ENCODE results near the gene KCNJ1. TPM values are rescaled to one million over a fixed set of nuclear protein-coding genes. Genes with fewer than 3 reads are reported as not detected.

Gene KCNJ1
- total RNA-seq, 2 experiments from 2014 or later: not detected

DNA sequence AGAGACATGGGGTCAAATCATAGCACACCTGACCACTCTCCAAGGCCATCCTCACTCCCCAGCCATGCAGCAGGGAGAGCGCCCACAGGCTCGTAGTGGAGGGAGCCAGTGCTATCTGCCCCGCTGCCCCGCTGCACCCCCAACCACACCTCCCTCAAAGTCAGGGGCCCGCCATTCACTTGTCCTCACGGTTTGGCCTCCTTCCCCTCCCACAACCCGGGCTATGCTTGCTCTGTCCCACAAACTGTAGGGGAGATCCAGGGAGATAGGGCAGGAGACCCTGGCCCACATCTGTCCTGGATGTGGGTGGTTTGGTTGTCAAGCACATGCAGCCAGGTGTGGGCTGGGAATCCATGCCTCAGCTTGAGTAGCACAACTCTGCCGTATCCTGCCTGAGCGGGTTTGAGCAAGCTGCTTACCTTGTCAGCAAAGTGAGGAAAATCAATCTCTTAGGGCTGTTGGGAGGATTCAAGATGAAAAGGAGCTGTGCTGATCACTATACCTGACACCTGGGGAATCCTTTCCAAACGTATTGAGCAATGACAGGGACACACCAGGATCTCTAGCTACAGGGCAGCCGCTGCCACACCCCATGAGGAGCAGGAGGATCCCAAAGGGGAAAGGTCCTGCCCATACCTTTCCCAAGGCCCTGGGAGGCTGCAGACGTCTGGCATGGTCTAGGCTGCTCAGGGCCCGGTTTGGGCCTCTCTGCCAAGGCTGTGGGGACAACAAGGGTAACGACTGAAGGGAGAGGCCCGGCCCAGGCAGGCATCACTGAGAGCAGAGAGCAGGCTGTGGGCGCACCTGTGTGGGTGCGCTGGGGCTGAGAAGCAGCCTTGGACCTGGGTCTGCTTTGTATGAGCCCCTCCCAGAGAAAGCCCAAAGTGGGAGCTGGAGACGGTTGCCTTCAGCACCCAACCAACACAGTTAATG lies 47.4 kb upstream of the KCNJ1 start:
- Mint-ChIP-seq H3K27me3 (peaks cover 13% of the 10 kb centered on the region), H3K4me1 (ENCODE audit: low read depth) (peaks cover 4% of the 10 kb centered on the region), H3K36me3 (ENCODE audit: low read depth) (no peaks in the 10 kb centered on the region), H3K27ac (no peak overlapping the region), H3K9me3 (no peaks in the 10 kb centered on the region), H3K4me3 (no peak overlapping the region)
- intact Hi-C loops (cut with micrococcal nuclease): no loop called here
- CTCF ChIA-PET: interaction anchor here (1.1 to 1.7 kb wide), 2 partner anchors 8 to 29 kb away, joined by 3 to 7 read pairs; no protein-coding TSS in a partner anchor
- TF ChIP-seq, protein P1, sequence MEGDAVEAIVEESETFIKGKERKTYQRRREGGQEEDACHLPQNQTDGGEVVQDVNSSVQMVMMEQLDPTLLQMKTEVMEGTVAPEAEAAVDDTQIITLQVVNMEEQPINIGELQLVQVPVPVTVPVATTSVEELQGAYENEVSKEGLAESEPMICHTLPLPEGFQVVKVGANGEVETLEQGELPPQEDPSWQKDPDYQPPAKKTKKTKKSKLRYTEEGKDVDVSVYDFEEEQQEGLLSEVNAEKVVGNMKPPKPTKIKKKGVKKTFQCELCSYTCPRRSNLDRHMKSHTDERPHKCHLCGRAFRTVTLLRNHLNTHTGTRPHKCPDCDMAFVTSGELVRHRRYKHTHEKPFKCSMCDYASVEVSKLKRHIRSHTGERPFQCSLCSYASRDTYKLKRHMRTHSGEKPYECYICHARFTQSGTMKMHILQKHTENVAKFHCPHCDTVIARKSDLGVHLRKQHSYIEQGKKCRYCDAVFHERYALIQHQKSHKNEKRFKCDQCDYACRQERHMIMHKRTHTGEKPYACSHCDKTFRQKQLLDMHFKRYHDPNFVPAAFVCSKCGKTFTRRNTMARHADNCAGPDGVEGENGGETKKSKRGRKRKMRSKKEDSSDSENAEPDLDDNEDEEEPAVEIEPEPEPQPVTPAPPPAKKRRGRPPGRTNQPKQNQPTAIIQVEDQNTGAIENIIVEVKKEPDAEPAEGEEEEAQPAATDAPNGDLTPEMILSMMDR (IDR thresholded peaks at IDR 0.05): no peak
- POLR2A ChIA-PET: no interaction called here
- DNase-seq (no peak), ATAC-seq (no peak)

DNA sequence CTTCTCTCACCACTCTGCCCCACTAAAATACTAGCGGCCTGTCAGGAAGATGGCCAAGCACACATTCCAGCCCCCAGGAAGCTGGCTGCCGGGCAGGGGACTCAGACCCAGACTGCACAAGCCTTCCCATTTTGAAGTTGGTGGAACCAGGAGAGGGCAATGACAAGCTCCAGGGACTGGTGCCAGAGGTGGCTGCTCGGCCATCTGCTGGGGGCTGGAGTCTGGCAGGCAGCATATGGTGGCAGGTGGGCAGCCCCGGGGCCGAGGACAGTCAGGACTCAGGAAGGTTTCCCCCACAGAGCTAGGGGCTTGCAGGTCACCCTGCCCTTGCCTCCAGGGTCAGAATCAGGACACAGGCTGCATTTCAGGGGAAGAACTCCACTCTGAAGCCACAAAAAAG lies 46.7 kb upstream of the KCNJ1 start:
- Mint-ChIP-seq H3K27ac (no peak overlapping the region), H3K36me3 (ENCODE audit: low read depth) (no peaks in the 10 kb centered on the region), H3K9me3 (no peaks in the 10 kb centered on the region), H3K4me3 (no peak overlapping the region), H3K4me1 (ENCODE audit: low read depth) (no peaks in the 10 kb centered on the region), H3K27me3 (peaks cover 16% of the 10 kb centered on the region)
- ChIA-PET POLR2A (no interaction called here), CTCF (interaction anchor here (1.1 to 1.7 kb wide), 2 partner anchors 8 to 29 kb away, joined by 3 to 7 read pairs; no protein-coding TSS in a partner anchor)
- DNase-seq (no peak), ATAC-seq (no peak)
- TF ChIP-seq, protein P1 (IDR thresholded peaks at IDR 0.05): no peak
- intact Hi-C loops (cut with micrococcal nuclease): no loop called here

DNA sequence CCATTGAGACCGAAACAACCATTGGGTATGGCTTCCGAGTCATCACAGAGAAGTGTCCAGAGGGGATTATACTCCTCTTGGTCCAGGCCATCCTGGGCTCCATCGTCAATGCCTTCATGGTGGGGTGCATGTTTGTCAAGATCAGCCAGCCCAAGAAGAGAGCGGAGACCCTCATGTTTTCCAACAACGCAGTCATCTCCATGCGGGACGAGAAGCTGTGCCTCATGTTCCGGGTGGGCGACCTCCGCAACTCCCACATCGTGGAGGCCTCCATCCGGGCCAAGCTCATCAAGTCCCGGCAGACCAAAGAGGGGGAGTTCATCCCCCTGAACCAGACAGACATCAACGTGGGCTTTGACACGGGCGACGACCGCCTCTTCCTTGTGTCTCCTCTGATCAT lies 44.6 kb upstream of the KCNJ1 start:
- no peak for ATAC-seq
- peaks cover 23% of the 10 kb centered on the region for H3K27me3 Mint-ChIP-seq
- no peak for DNase-seq
- H3K36me3 Mint-ChIP-seq (ENCODE audit: low read depth): no peaks in the 10 kb centered on the region
- CTCF ChIA-PET: interaction anchor here (1.1 kb wide), 1 partner anchor 45 kb away, joined by 3 read pairs; no protein-coding TSS in a partner anchor
- intact Hi-C loops (cut with micrococcal nuclease): no loop called here
- TF ChIP-seq, protein P1 (IDR thresholded peaks at IDR 0.05): no peak
- no peak overlapping the region for H3K27ac Mint-ChIP-seq
- no peaks in the 10 kb centered on the region for H3K9me3 Mint-ChIP-seq
- H3K4me3 Mint-ChIP-seq: no peak overlapping the region
- POLR2A ChIA-PET: no interaction called here
- peaks cover 3% of the 10 kb centered on the region for H3K4me1 Mint-ChIP-seq (ENCODE audit: low read depth)

DNA sequence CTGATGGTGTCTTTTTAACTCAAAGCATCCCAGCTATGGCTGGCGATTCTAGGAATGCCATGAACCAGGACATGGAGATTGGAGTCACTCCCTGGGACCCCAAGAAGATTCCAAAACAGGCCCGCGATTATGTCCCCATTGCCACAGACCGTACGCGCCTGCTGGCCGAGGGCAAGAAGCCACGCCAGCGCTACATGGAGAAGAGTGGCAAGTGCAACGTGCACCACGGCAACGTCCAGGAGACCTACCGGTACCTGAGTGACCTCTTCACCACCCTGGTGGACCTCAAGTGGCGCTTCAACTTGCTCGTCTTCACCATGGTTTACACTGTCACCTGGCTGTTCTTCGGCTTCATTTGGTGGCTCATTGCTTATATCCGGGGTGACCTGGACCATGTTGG lies 44.1 kb upstream of the KCNJ1 start:
- no peak overlapping the region for H3K27ac Mint-ChIP-seq
- CTCF ChIA-PET: interaction anchor here (1.1 to 10.4 kb wide), 2 partner anchors 26 to 46 kb away, joined by 3 to 123 read pairs; no protein-coding TSS in a partner anchor
- POLR2A ChIA-PET: no interaction called here
- ATAC-seq (no peak), DNase-seq (no peak)
- TF ChIP-seq, protein P1 (IDR thresholded peaks at IDR 0.05): no peak
- peaks cover 23% of the 10 kb centered on the region for H3K27me3 Mint-ChIP-seq
- no peaks in the 10 kb centered on the region for H3K9me3 Mint-ChIP-seq
- H3K4me3 Mint-ChIP-seq: no peak overlapping the region
- intact Hi-C loops (cut with micrococcal nuclease): no loop called here
- H3K4me1 Mint-ChIP-seq (ENCODE audit: low read depth): peaks cover 4% of the 10 kb centered on the region
- no peaks in the 10 kb centered on the region for H3K36me3 Mint-ChIP-seq (ENCODE audit: low read depth)

DNA sequence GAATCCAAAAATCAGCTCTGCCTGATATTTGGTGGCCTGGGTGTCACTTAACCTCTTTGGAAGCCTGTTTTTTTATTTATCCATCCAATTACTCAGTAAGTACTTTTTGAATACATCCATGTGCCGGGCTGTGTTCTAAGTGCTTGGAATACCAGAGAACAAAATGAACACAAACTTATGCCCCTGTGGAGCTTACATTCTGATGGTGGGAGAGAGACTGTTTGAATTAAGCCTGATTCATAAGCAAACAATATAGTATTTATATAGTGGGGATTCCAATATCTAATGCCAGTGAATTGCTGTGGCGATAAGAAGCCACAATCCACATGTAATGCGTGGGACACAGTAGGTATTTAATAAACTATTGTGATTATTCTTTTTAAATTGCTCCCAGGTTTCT lies 43.5 kb upstream of the KCNJ1 start:
- H3K4me3 Mint-ChIP-seq: no peak overlapping the region
- CTCF ChIA-PET: interaction anchor here (1.5 to 10.4 kb wide), 2 partner anchors 15 to 26 kb away, joined by 3 to 123 read pairs; no protein-coding TSS in a partner anchor
- peaks cover 22% of the 10 kb centered on the region for H3K27me3 Mint-ChIP-seq
- no peak overlapping the region for H3K27ac Mint-ChIP-seq
- TF ChIP-seq, protein P1 (IDR thresholded peaks at IDR 0.05): no peak
- POLR2A ChIA-PET: no interaction called here
- no peaks in the 10 kb centered on the region for H3K9me3 Mint-ChIP-seq
- DNase-seq (no peak), ATAC-seq (no peak)
- no peaks in the 10 kb centered on the region for H3K36me3 Mint-ChIP-seq (ENCODE audit: low read depth)
- intact Hi-C loops (cut with micrococcal nuclease): no loop called here
- H3K4me1 Mint-ChIP-seq (ENCODE audit: low read depth): peaks cover 8% of the 10 kb centered on the region
